Stimulated activated CD8-positive, alpha-beta memory T cell treated with anti-CD3 and anti-CD28 coated beads, Interleukin-15, amount 100 ng/mL, for 48 hours (primary cell): ENCODE results near the gene GRIK4.
"Not testable (repeated sequence)": the region's sequence is repeated elsewhere in the genome, so short reads cannot be mapped to it uniquely, and the experiment has no call there.

ENCODE experiments used
- DNase-seq, 2 donors: peaks; one replicate each; pipeline ENCODE4 v3.0.0-alpha.2; 2020; ENCODE audit warnings: low read depth in 2 of 2

The GRIK4 gene

GRCh38 chr11:120606211-120607010 is 94.9 kb downstream of the GRIK4 start:
- no peak for DNase-seq

DNA sequence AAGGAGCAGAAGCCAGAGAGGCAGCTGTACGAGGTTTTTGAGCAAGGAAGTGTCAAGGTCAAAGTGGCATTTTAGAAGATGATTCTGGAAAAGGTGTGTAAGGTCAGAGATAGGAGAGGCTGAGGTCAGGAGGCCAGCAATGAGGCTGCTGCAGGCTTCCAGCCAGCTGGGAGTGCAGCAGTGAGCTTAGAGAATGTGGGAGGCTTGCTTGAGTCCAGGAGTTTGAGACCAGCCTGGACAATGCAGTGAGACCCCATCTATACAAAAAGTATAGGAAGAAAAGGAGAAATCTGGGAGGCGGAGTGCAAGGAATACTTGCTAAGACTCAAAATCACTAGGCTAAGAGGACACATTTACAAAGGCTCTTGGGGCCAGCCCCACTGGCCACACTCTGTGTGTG is 96.5 kb downstream of the GRIK4 start:
- no peak for DNase-seq

GRCh38 chr11:120608760-120609211 is 97.2 kb downstream of the GRIK4 start:
- no peak for DNase-seq

- DNase-seq: no peak
These were observed 98.6 kb downstream of the GRIK4 start for GRCh38 chr11:120610111-120610510.

GRCh38 chr11:120611581-120611980 is 100.0 kb downstream of the GRIK4 start:
- no peak for DNase-seq

GRCh38 chr11:120612513-120613263 is 101.1 kb downstream of the GRIK4 start:
- DNase-seq: peak in 1 of 2 donors; percentile 13

DNA sequence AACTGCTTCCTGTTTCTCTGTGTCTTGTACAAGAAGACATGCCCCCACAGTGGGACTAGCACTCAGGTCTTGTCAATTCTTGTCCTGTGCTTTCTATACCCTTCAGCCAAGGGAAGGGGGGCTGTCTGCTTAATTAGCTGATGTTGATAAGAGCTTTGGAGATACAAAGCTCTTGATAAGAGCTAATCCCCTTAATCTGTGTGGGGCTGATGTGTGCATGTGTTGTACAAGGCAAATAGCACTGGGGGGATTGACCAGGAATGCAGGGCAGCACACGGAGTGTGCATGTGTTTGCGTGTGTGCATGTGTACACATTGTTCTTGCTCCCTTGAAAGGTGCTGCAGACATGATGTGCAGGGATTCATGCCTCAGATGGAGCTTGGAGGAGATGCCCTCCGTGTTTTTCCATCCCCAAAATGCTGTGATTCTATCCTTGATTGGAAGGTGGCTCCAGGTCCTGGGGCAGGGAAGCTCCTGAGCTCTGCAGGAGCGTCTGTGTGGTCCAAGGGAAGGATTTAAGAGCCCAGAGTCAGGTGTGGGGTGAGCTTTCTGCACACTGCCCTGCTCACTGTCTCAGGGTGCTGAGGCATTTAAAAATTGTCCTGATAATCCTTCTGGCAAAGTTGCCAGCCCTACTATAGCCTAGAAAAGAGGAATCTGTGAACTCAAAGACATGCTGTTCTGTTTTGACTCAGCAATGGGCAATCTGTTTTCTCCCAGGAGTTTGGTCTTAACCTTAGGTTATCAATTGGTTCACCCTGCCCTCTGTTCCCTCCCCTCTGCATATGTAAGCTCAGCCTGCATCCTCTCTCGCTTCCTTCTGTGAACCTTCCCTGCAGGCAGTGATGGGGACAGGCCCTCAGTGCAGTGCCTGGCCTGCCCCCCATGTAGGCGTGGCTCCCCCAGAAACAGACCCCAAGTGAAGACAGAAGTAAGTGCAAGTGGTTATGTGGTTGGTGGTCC is 102.0 kb downstream of the GRIK4 start:
- DNase-seq: no peak

DNA sequence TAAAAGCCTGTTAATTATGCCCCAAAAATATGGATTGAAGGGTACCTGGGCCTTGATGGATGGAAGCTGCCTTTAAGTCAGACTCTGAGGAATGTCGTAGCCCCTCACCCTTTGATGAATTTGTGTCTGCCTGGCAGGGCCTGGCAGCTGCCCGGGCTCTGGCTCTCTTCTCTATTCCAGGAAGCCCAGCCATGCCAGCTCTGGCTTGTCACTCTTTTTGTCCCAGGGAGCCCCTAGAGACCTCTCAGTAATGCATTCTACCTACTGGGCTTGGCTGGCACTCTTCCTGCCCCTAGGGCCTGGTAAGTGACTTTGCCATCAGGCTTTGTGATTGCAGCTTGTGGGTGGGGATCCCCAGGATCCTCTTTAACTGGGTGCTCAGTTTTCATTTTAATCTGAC is 103.8 kb downstream of the GRIK4 start:
- no peak for DNase-seq

- no peak for DNase-seq
These were observed 106.9 kb downstream of the GRIK4 start for GRCh38 chr11:120618399-120618798.

GRCh38 chr11:120622189-120622875 is 110.8 kb downstream of the GRIK4 start:
- no peak for DNase-seq

- DNase-seq: not testable (repeated sequence)
These were observed 113.4 kb downstream of the GRIK4 start for GRCh38 chr11:120624992-120625391.

- no peak for DNase-seq
These were observed 114.0 kb downstream of the GRIK4 start for GRCh38 chr11:120625565-120625964.

DNA sequence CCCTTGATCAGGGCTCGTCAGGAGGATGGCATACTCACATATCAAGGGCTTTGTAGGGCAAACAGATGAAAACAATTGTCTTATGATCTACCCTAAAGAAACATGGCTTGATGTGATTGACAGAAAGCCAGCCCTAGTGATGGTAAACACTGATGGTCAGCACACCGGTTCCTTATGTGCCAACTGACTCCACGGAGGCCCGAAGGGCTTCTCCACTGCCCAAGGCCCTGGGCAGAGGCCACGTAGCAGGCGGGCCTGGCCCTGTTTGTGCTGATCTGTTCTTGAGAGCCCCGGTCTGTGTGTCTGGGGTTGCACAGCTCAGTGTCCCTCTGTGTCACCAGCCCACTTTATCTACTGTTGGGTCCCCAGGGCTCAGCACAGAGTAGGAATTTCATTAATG is 115.2 kb downstream of the GRIK4 start:
- DNase-seq: no peak

DNA sequence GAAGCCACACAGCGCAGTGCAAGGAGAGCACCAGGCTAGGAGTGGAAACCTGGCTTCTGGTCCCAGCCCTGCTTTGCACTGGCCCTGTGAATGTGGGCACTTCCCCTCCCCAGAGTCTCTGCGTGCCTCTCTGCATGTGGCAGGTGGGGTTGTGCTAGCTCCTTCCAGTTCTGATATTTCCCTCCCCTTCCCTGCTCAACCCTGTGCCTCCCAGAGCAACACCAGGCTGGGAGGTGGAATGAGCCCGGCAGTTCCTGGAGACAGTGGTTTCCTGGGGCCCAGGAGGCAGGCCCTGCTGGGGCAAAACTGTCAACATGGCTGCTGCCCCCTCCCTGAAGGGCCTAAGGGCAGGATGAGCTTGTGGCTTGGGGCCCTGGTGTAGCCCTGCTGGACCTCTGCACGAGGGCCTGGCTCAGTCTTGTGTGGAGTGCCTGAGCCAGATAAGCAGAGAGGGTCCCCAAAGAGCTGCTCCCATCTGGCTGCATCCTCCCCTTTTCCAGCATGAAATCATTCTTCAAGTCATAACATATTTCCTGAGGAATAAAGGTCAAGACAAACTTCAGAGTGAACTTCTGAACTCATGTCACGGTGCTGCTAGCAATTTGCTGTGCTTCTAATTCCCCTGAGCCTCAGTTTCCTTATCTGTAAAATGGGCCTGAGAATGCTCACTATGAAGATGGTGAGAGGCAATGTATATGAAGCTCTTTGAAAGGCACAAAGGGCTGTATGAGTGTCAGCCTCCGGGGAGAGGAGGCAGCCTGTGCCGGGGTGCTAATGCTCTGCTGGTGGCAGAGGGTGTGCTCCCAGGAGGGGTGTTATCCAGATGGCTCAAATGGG is 116.0 kb downstream of the GRIK4 start:
- DNase-seq: no peak

GRCh38 chr11:120629407-120630080 is 118.0 kb downstream of the GRIK4 start:
- DNase-seq: no peak

DNA sequence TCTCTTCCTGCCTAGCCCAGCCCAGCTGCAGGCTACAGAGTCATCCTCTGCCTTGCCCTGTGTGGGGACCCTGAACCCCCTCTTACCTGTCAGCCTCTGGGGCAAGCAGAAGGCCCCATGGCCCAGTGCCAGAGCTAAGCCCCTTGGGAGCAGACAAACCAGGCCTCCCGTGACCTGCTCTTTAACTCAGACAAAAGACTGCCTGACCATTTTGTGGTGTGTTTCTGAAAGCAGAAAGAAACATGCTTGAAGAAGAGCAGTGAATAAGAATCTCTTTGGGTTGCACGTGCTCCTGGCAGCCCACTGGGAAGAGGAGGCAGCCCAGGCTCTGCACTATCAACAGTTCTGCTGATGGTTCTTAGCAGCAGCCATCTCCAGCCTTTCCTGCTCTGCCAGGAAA is 118.6 kb downstream of the GRIK4 start:
- no peak for DNase-seq

GRCh38 chr11:120632579-120632978 is 121.0 kb downstream of the GRIK4 start:
- DNase-seq: no peak

GRCh38 chr11:120633616-120634393 is 122.3 kb downstream of the GRIK4 start:
- no peak for DNase-seq

DNA sequence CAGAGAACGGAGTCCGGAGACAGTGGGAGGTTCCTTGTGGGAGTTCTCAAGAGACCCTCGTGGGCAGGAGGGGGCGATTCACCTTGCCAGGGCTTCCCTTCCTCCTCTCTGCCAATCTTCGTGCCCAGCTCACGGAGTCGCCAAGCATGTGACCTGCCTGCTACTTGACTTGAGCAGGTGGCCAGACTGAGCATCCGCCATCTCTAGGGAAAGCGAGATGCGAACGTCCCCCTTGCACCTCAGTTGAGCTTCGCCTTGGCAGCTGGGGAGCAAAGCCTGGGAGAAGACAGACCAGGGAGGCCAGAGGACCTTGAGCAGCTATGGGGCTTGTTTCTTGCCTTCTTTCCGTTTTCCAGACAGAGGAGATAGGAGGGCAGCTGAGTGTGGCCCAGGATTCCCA is 123.2 kb downstream of the GRIK4 start:
- DNase-seq: no peak
